Keratinocyte (primary cell): ENCODE measurements around the gene FZD1. TPM values are rescaled to one million over a fixed set of nuclear protein-coding genes. Genes with fewer than 3 reads are reported as not detected.

ENCODE experiments used
- DNase-seq: peaks from one replicate; pipeline ENCODE4 v3.0.0-alpha.2; 2011; ENCODE audit warnings: low read depth, missing footprints, low spot score
- FAIRE-seq: peaks from 2 replicates; lab custom pipeline; 2011; peaks lifted over from hg19 to GRCh38; lab: Jason Lieb, UNC
- H2AFZ ChIP-seq: 2 replicates; pipeline ENCODE4 v1.6.0; 2012; ENCODE audit warnings: low read length, control low read depth, inconsistent platforms; ENCODE audit not compliant: control insufficient read depth
- H3K27ac ChIP-seq: 2 replicates; pipeline ENCODE4 v1.5.1; 2011; ENCODE audit warnings: low read length; ENCODE audit not compliant: control insufficient read depth, insufficient read depth
- H3K27me3 ChIP-seq: 3 replicates; pipeline ENCODE4 v1.6.0; 2011; ENCODE audit warnings: low read length; ENCODE audit not compliant: control insufficient read depth, insufficient read depth; ENCODE audit errors: extremely low read depth
- H3K36me3 ChIP-seq, 2 experiments: 2 replicates in 1 of 2; 3 replicates in 1 of 2; pipeline ENCODE4 v1.5.1; 2011; ENCODE audit warnings: low read length in 2 of 2, mild to moderate bottlenecking in 1 of 2; ENCODE audit not compliant: control insufficient read depth in 2 of 2, insufficient read depth in 2 of 2; ENCODE audit errors: extremely low read depth in 1 of 2
- H3K4me1 ChIP-seq: 3 replicates; pipeline ENCODE4 v1.5.1; 2011; ENCODE audit warnings: low read length; ENCODE audit not compliant: control insufficient read depth, insufficient read depth; ENCODE audit errors: extremely low read depth
- H3K4me2 ChIP-seq: 3 replicates; pipeline ENCODE4 v1.6.0; 2011; ENCODE audit warnings: low read depth, low read length; ENCODE audit not compliant: control insufficient read depth, insufficient read depth; ENCODE audit errors: extremely low read depth
- H3K4me3 ChIP-seq, 3 experiments: fragments of 200-600 bp in 1 of 3; sonication (generic) in 1 of 3; 2 replicates in 2 of 3; 3 replicates in 1 of 3; pipeline ENCODE4 v1.5.1; 2011 to 2016; ENCODE audit warnings: low read length in 3 of 3, mild to moderate bottlenecking in 3 of 3, control low read depth in 2 of 3, inconsistent platforms in 1 of 3, low read depth in 1 of 3, mixed read lengths in 1 of 3, mixed run types in 1 of 3, moderate library complexity in 1 of 3; ENCODE audit not compliant: control insufficient read depth in 2 of 3, insufficient read depth in 2 of 3; ENCODE audit errors: extremely low read depth in 1 of 3
- H3K79me2 ChIP-seq: 2 replicates; pipeline ENCODE4 v1.6.0; 2012; ENCODE audit warnings: low read length; ENCODE audit not compliant: control insufficient read depth, insufficient read depth
- H3K9ac ChIP-seq: 3 replicates; pipeline ENCODE4 v1.6.0; 2011; ENCODE audit warnings: low read length; ENCODE audit not compliant: control insufficient read depth, insufficient read depth; ENCODE audit errors: extremely low read depth
- H3K9me1 ChIP-seq: 3 replicates; pipeline ENCODE4 v1.6.0; 2011; ENCODE audit warnings: low read length; ENCODE audit not compliant: control insufficient read depth, insufficient read depth; ENCODE audit errors: extremely low read depth
- H3K9me3 ChIP-seq: 2 replicates; pipeline ENCODE4 v1.5.1; 2012; ENCODE audit warnings: low read depth, low read length; ENCODE audit not compliant: control insufficient read depth
- H4K20me1 ChIP-seq: 3 replicates; pipeline ENCODE4 v1.6.0; 2011; ENCODE audit warnings: low read length; ENCODE audit not compliant: control insufficient read depth, insufficient read depth; ENCODE audit errors: extremely low read depth
- EZH2 ChIP-seq: IDR thresholded peaks from one replicate; pipeline ENCODE4 v1.6.1; 2012; ENCODE audit warnings: inconsistent platforms, mild to moderate bottlenecking, low read length, moderate library complexity
- dilution Hi-C: fragments of 300-500 bp; cut with MboI; formaldehyde crosslinking; loops from one replicate; pipeline ENCODE4 v1.7.0; 2020; ENCODE audit warnings: low sequenced_read_pairs; ENCODE audit not compliant: extremely low pct_ligation_motif_present
- polyA plus RNA-seq, 5 experiments: library from polyadenylated mRNA; depleted of rRNA in 3 of 5; stranded (reverse) in 3 of 5; stranded (forward) in 1 of 5; unstranded in 1 of 5; fragments of >200 nt; gene quantifications; 1 replicate in 1 of 5; 2 replicates in 3 of 5; 3 replicates in 1 of 5; pipeline versions ENCODE4 v1.2.1 to v1.2.3, GENCODE V29; 2011 to 2012; ENCODE audit warnings: missing spikeins in 2 of 5, low read depth in 1 of 5, low replicate concordance in 1 of 5
- TF ChIP-seq, protein P1 (sequence below), 3 experiments: IDR thresholded peaks in 1 of 3; conservative IDR thresholded peaks in 1 of 3; optimal IDR thresholded peaks in 1 of 3; 2 replicates in 2 of 3; 3 replicates in 1 of 3; pipeline versions ENCODE3 to v1.5.1; 2011; ENCODE audit warnings: low read length in 3 of 3, mild to moderate bottlenecking in 3 of 3, moderate library complexity in 2 of 3, control low read depth in 1 of 3, inconsistent platforms in 1 of 3; ENCODE audit not compliant: insufficient read depth in 2 of 3; ENCODE audit errors: extremely low read depth in 1 of 3

The FZD1 gene
- polyA plus RNA-seq, 1 donor (not counting 4 experiments of a cell fraction or from before 2014, with no cell fraction given), result 1.3 TPM

DNA sequence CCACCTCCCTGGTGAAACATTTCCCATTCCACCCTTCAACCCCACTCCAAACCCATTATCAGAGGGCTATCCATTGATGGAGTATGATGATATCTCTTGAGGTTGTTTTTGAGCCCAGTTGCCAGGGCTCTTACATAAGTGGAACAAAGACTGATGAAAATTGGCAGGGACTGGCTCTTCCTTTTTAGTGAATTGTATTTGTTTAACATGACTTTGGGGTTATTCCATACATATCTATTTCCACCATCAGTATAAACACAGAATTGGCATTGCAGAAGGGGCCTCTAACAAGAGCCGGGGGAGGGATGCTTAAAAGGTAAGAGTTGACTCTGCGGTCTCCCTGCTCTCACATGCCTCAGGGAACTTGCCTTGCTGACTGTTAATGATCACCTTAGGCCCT, 28.9 kb downstream of the FZD1 start:
- Histone ChIP-seq H4K20me1 (no peaks in the 10 kb centered on the region), H3K36me3 (no peaks in the 10 kb centered on the region), H3K27me3 (no peaks in the 10 kb centered on the region), H3K9me3 (no peaks in the 10 kb centered on the region), H3K79me2 (no peaks in the 10 kb centered on the region), H3K4me1 (no peaks in the 10 kb centered on the region), H3K4me3 (no peak overlapping the region), H2AFZ (no peak overlapping the region), H3K27ac (no peak overlapping the region), H3K9me1 (no peaks in the 10 kb centered on the region), H3K4me2 (no peak overlapping the region), H3K9ac (no peak overlapping the region)
- FAIRE-seq (no peak), DNase-seq (no peak)
- dilution Hi-C loops, result no loop called here
- no peak for TF ChIP-seq EZH2
- TF ChIP-seq, protein P1, sequence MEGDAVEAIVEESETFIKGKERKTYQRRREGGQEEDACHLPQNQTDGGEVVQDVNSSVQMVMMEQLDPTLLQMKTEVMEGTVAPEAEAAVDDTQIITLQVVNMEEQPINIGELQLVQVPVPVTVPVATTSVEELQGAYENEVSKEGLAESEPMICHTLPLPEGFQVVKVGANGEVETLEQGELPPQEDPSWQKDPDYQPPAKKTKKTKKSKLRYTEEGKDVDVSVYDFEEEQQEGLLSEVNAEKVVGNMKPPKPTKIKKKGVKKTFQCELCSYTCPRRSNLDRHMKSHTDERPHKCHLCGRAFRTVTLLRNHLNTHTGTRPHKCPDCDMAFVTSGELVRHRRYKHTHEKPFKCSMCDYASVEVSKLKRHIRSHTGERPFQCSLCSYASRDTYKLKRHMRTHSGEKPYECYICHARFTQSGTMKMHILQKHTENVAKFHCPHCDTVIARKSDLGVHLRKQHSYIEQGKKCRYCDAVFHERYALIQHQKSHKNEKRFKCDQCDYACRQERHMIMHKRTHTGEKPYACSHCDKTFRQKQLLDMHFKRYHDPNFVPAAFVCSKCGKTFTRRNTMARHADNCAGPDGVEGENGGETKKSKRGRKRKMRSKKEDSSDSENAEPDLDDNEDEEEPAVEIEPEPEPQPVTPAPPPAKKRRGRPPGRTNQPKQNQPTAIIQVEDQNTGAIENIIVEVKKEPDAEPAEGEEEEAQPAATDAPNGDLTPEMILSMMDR (optimal IDR thresholded peaks at IDR 0.05 in 1 of 3, IDR thresholded peaks at IDR 0.05 in 1 of 3, conservative IDR thresholded peaks at IDR 0.05 in 1 of 3; ENCODE audit: extremely low read depth in 1 of 3, insufficient read depth in 2 of 3, low read length in 3 of 3), result no peak

DNA sequence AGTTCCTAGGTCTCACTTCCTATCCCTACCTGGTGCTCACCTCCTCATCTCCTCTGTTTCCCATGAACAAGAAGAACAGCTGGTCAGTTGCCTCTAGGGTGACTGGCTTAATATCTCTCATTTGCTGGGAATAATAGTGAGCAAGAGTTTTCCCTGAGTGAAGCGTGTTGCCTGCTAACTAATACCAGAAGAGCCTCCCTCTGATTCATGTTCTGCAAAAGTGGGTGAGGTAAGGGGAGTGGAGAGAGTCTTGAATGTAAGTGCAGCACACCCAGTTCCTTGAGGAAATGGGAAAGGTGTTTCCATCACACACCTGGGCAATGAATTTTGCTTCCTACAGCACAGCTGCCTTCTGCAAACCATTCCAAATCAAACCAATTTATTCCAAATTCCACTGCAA, 29.6 kb downstream of the FZD1 start:
- Histone ChIP-seq H4K20me1 (no peaks in the 10 kb centered on the region), H3K79me2 (no peaks in the 10 kb centered on the region), H3K9ac (no peak overlapping the region), H3K36me3 (no peaks in the 10 kb centered on the region), H3K27me3 (no peaks in the 10 kb centered on the region), H3K9me3 (no peaks in the 10 kb centered on the region), H3K4me1 (no peaks in the 10 kb centered on the region), H2AFZ (no peak overlapping the region), H3K4me3 (no peak overlapping the region), H3K9me1 (no peaks in the 10 kb centered on the region), H3K27ac (no peak overlapping the region), H3K4me2 (no peak overlapping the region)
- FAIRE-seq, result no peak
- DNase-seq, result no peak
- dilution Hi-C loops, result no loop called here
- TF ChIP-seq, protein P1 (optimal IDR thresholded peaks at IDR 0.05 in 1 of 3, IDR thresholded peaks at IDR 0.05 in 1 of 3, conservative IDR thresholded peaks at IDR 0.05 in 1 of 3; ENCODE audit: extremely low read depth in 1 of 3, insufficient read depth in 2 of 3, low read length in 3 of 3), result no peak
- no peak for TF ChIP-seq EZH2
